ENCODE measurements around the gene NOP14. TPM values are rescaled to one million over a fixed set of nuclear protein-coding genes. Genes with fewer than 3 reads are reported as not detected.

NOP14 gene
- total RNA-seq, 1 experiment from 2014 or later, result 50.1 TPM

DNA sequence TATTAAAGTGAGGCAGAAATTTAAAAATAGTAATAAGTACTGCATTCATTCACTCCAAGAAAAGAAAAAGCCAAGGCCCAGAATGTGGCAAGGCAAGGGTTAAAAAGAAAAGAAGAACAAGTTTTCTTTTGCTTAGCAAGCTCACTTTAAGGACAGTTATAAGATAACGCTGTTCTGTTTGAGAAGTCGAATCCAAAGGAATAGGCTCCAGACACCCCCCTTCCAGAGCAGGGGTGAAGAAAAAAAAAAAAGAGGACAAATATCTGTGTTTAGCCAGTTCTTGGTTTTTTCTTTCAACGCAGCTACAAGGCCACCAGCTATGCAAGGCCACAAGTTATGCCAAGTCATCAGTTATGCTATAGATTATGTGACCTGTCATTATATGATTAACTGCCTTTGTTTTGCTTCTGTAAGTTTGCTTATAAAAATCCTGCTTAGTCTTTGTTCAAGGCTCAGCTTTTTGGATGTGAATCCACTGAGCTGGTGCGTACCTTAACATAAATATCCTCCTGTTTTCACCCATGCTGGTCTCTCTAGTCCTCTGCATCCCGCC lies 1.6 kb upstream of the NOP14 start:
- no peak overlapping the region for H3K23ac ChIP-seq (ENCODE audit: insufficient read length, low read depth, low read length)
- no peak overlapping the region for H2BK12ac ChIP-seq (ENCODE audit: insufficient read length, low read depth, low read length)
- no peak overlapping the region for H2BK15ac ChIP-seq (ENCODE audit: low read depth, low read length)
- H3K4me3 Mint-ChIP-seq, result peak overlapping the region; percentile 82 to 94
- H3K4ac ChIP-seq (ENCODE audit: low read depth, low read length), result no peak overlapping the region
- H3K27ac Mint-ChIP-seq, result no peak overlapping the region
- H3K79me1 ChIP-seq (ENCODE audit: insufficient read depth, low read depth, low read length, poor library complexity, severe bottlenecking), result no peaks in the 10 kb centered on the region
- H4K5ac ChIP-seq (ENCODE audit: insufficient read length, low read depth, low read length), result no peak overlapping the region
- H3K56ac ChIP-seq (ENCODE audit: insufficient read length, low read depth, low read length), result no peak overlapping the region
- no peak overlapping the region for H2AFZ ChIP-seq (ENCODE audit: low read length)
- H3K27me3 Mint-ChIP-seq (ENCODE audit: low read depth), result peaks cover 13% of the 10 kb centered on the region
- no peak for DNase-seq
- H4K91ac ChIP-seq (ENCODE audit: insufficient read length, low read depth, low read length), result no peak overlapping the region
- WGBS (ENCODE audit: extremely low coverage, insufficient read length, low lambda C conversion rate), result no CpG with 5 or more reads among the region's 5 CpGs
- H4K8ac ChIP-seq (replicated peaks; ENCODE audit: insufficient read length, low read depth, low read length), result no peak overlapping the region
- no peaks in the 10 kb centered on the region for H3K4me1 ChIP-seq (ENCODE audit: insufficient read depth, low read length)
- H2BK20ac ChIP-seq (ENCODE audit: low read depth, low read length, poor library complexity, severe bottlenecking), result no peak overlapping the region
- no peak overlapping the region for H3K4me2 ChIP-seq (ENCODE audit: insufficient read depth, insufficient read length, low read length)
- H3K4me1 Mint-ChIP-seq, result peaks cover 19% of the 10 kb centered on the region in 2 experiments
- no peak overlapping the region for H3K14ac ChIP-seq (ENCODE audit: insufficient read depth, low read length)
- H3K79me2 ChIP-seq (ENCODE audit: insufficient read depth, low read length), result no peaks in the 10 kb centered on the region
- no peak overlapping the region for H2BK120ac ChIP-seq (ENCODE audit: low read depth, low read length, poor library complexity, severe bottlenecking)
- H2BK5ac ChIP-seq (ENCODE audit: insufficient read length, low read length), result no peak overlapping the region
- no peaks in the 10 kb centered on the region for H3K27me3 ChIP-seq (ENCODE audit: insufficient read depth, low read length)
- no peak overlapping the region for H2AK5ac ChIP-seq (ENCODE audit: insufficient read length, low read length)
- no peaks in the 10 kb centered on the region for H3K23me2 ChIP-seq (ENCODE audit: insufficient read length, low read depth, low read length, poor library complexity, severe bottlenecking)
- TF ChIP-seq, protein P1, sequence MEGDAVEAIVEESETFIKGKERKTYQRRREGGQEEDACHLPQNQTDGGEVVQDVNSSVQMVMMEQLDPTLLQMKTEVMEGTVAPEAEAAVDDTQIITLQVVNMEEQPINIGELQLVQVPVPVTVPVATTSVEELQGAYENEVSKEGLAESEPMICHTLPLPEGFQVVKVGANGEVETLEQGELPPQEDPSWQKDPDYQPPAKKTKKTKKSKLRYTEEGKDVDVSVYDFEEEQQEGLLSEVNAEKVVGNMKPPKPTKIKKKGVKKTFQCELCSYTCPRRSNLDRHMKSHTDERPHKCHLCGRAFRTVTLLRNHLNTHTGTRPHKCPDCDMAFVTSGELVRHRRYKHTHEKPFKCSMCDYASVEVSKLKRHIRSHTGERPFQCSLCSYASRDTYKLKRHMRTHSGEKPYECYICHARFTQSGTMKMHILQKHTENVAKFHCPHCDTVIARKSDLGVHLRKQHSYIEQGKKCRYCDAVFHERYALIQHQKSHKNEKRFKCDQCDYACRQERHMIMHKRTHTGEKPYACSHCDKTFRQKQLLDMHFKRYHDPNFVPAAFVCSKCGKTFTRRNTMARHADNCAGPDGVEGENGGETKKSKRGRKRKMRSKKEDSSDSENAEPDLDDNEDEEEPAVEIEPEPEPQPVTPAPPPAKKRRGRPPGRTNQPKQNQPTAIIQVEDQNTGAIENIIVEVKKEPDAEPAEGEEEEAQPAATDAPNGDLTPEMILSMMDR (conservative IDR thresholded peaks at IDR 0.05), result no peak
- no peaks in the 10 kb centered on the region for H3K9me3 ChIP-seq (ENCODE audit: control insufficient read depth, low read depth, low read length)
- no peak overlapping the region for H3K9ac ChIP-seq (ENCODE audit: extremely low read depth, insufficient read length, low read length)
- no peak overlapping the region for H3T11ph ChIP-seq (ENCODE audit: low read length)
- H3K27ac ChIP-seq (ENCODE audit: insufficient read length, low read depth, low read length), result no peak overlapping the region
- no peak overlapping the region for H3K18ac ChIP-seq (ENCODE audit: insufficient read length, low read depth, low read length)
- peaks cover 0 to 4% (median 2%) of the 10 kb centered on the region in 3 experiments; a peak in 3 of 7 replicates for H3K36me3 Mint-ChIP-seq (ENCODE audit: insufficient read depth in 1 of 3, low read depth in 3 of 3)
- peaks cover 2% of the 10 kb centered on the region for H4K20me1 ChIP-seq (ENCODE audit: control insufficient read depth, insufficient read depth, insufficient read length)
- H3K9me3 Mint-ChIP-seq, result no peaks in the 10 kb centered on the region; a peak in 1 of 5 replicates

All from H9 (cell line).